ENCODE measurements around the gene SLC9A9.

- TF ChIP-seq CTCF (IDR thresholded peaks at IDR 0.05; ENCODE audit: low read depth, low read length) (no peak), EZH2phosphoT487 (IDR thresholded peaks at IDR 0.05; ENCODE audit: low read depth) (no peak)
These were observed 3.2 kb upstream of the SLC9A9 start for GRCh38 chr3:143851331-143852017.
